Thyroid gland (tissue), 4 donors: ENCODE results near the gene HHAT.

Source experiments
- POLR2A ChIP-seq, 2 donors: fragments of 450-650 bp; IDR thresholded peaks; one replicate each; pipeline ENCODE4 v1.6.1; 2017; ENCODE audit warnings: antibody characterized with exemption in 2 of 2, mild to moderate bottlenecking in 2 of 2, moderate library complexity in 1 of 2
- TF ChIP-seq, protein P1 (sequence below), 6 experiments: fragments of 200-600 bp in 3 of 6; fragments of 450-650 bp in 3 of 6; sonication (generic) in 3 of 6; IDR thresholded peaks; one replicate each; pipeline ENCODE4 v1.5.1; 2016 to 2019; ENCODE audit warnings: antibody characterized with exemption in 6 of 6, mild to moderate bottlenecking in 2 of 6, inconsistent platforms in 1 of 6, moderate library complexity in 1 of 6

DNA sequence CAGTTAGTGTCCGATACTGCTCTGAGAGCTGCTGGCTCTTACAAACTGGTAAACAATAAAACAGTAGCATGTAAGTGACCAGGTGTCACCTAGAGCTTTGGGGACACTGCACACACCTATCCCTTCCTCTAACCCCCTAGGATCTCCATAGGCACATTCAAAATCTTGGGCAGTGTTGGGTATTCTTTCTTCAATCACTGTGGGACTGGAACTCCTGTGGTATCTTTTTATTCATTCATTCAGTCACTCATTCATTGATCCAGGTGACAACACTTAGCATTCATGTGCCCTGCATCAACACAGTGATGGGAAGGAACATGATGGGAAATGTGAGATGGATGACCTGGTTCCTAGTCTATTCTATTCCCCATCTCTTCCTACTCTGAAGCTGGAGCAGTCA lies 73.9 kb downstream of the HHAT start:
- TF ChIP-seq, protein P1, sequence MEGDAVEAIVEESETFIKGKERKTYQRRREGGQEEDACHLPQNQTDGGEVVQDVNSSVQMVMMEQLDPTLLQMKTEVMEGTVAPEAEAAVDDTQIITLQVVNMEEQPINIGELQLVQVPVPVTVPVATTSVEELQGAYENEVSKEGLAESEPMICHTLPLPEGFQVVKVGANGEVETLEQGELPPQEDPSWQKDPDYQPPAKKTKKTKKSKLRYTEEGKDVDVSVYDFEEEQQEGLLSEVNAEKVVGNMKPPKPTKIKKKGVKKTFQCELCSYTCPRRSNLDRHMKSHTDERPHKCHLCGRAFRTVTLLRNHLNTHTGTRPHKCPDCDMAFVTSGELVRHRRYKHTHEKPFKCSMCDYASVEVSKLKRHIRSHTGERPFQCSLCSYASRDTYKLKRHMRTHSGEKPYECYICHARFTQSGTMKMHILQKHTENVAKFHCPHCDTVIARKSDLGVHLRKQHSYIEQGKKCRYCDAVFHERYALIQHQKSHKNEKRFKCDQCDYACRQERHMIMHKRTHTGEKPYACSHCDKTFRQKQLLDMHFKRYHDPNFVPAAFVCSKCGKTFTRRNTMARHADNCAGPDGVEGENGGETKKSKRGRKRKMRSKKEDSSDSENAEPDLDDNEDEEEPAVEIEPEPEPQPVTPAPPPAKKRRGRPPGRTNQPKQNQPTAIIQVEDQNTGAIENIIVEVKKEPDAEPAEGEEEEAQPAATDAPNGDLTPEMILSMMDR (IDR thresholded peaks at IDR 0.05), result no peak
- no peak for TF ChIP-seq POLR2A (IDR thresholded peaks at IDR 0.05)
